IPS-20b (cell line): ENCODE data around the gene ZBTB44.

ENCODE experiments used
- H3K27ac ChIP-seq: one replicate; pipeline ENCODE4 v1.5.1; 2013; ENCODE audit warnings: low read length
- H3K27me3 ChIP-seq: 2 replicates; pipeline ENCODE4 v1.6.1; 2013; ENCODE audit warnings: mild to moderate bottlenecking, low read length, inconsistent platforms; ENCODE audit not compliant: insufficient read depth
- H3K36me3 ChIP-seq: 2 replicates; pipeline ENCODE4 v1.6.1; 2013; ENCODE audit warnings: low read depth, mild to moderate bottlenecking, inconsistent platforms, low read length, moderate library complexity; ENCODE audit not compliant: insufficient read depth
- H3K4me1 ChIP-seq: 2 replicates; pipeline ENCODE4 v1.6.1; 2013; ENCODE audit warnings: mild to moderate bottlenecking, control low read depth, inconsistent platforms, low read length, moderate library complexity; ENCODE audit not compliant: insufficient read depth
- H3K4me3 ChIP-seq: 2 replicates; pipeline ENCODE4 v1.5.1; 2013; ENCODE audit warnings: mild to moderate bottlenecking, low read length, inconsistent platforms
- H3K9ac ChIP-seq: 2 replicates; pipeline ENCODE4 v1.6.1; 2013; ENCODE audit warnings: low read depth, mild to moderate bottlenecking, inconsistent platforms, low read length, moderate library complexity
- H3K9me3 ChIP-seq: 2 replicates; pipeline ENCODE4 v1.6.1; 2013; ENCODE audit warnings: mild to moderate bottlenecking, low read depth, low read length, inconsistent platforms; ENCODE audit not compliant: insufficient read depth

ZBTB44 gene

GRCh38 chr11:130220311-130221035, 94.2 kb downstream of the ZBTB44 start:
- Histone ChIP-seq H3K4me3 (no peak overlapping the region), H3K9ac (no peak overlapping the region), H3K36me3 (no peaks in the 10 kb centered on the region), H3K27ac (no peak overlapping the region), H3K27me3 (no peaks in the 10 kb centered on the region), H3K4me1 (peaks cover 4% of the 10 kb centered on the region; the same call in 1 of the 2 replicates), H3K9me3 (no peaks in the 10 kb centered on the region)

GRCh38 chr11:130219148-130219547, 95.6 kb downstream of the ZBTB44 start:
- Histone ChIP-seq H3K9ac (no peak overlapping the region), H3K4me3 (no peak overlapping the region), H3K36me3 (no peaks in the 10 kb centered on the region), H3K4me1 (peaks cover 4% of the 10 kb centered on the region; the same call in 1 of the 2 replicates), H3K27me3 (no peaks in the 10 kb centered on the region), H3K27ac (no peak overlapping the region), H3K9me3 (no peaks in the 10 kb centered on the region)

- H3K9ac ChIP-seq: no peak overlapping the region
- H3K27me3 ChIP-seq: no peaks in the 10 kb centered on the region
- H3K27ac ChIP-seq: no peak overlapping the region
- H3K4me1 ChIP-seq: peaks cover 4% of the 10 kb centered on the region; the same call in 1 of the 2 replicates
- no peaks in the 10 kb centered on the region for H3K9me3 ChIP-seq
- no peaks in the 10 kb centered on the region for H3K36me3 ChIP-seq
- H3K4me3 ChIP-seq: no peak overlapping the region
Measured at GRCh38 chr11:130218501-130219070, 96.1 kb downstream of the ZBTB44 start.

DNA sequence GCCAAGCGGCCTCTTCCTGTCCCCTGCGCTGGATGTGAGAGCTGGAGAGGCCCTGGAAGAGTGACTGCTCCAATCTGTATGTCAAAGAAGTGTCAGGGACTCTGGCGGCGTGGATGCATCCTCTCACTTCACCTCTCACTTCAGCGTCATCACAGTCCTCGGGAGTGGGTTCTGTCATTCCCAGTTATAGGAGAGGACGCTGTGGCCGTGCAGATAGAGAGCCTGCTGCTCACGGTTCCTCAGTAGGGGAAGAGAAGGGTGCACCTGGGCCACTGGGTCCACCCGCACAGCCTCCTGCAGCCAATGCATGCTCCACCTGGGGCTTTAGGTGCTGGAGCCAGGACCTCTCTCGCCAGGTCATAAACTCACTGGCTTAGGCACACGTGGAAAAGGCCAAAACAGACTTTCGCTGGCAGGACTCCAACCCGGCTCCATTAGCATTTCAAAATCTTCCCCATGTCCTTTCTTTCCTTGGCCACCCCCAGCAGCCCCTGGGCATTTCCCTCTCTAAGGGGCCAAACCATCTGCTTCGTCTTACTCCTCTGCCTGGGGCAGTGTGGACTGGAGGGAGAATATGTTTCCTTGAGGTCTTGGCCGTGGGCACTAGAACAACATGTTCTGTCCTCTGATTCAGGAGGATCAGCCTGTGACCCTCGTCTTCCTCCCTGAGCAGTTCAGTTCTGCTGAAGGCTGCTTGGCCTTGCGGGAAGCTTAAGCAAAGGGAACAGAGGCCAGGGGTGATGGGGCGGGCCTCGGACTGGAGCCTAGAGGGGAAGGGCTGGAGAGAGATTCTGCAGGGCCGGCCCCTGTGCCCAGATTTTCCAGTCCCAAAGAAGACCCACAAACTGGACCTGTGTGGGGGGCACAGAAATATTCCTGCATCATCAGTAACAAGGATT, 97.3 kb downstream of the ZBTB44 start:
- Histone ChIP-seq H3K27ac (no peak overlapping the region), H3K36me3 (no peaks in the 10 kb centered on the region), H3K9ac (no peak overlapping the region)

GRCh38 chr11:130216591-130217132, 98.1 kb downstream of the ZBTB44 start:
- H3K4me3 ChIP-seq: no peak overlapping the region
- H3K4me1 ChIP-seq: peaks cover 4% of the 10 kb centered on the region; the same call in 1 of the 2 replicates
- H3K9ac ChIP-seq: no peak overlapping the region
- no peaks in the 10 kb centered on the region for H3K9me3 ChIP-seq
- H3K27me3 ChIP-seq: peaks cover 5% of the 10 kb centered on the region; the same call in 1 of the 2 replicates
- H3K27ac ChIP-seq: no peak overlapping the region
- no peaks in the 10 kb centered on the region for H3K36me3 ChIP-seq

More for the DNA sequence above, 97.3 kb downstream of the ZBTB44 start:
- no peaks in the 10 kb centered on the region for H3K9me3 ChIP-seq
- no peak overlapping the region for H3K4me3 ChIP-seq
- H3K27me3 ChIP-seq: peaks cover 5% of the 10 kb centered on the region; the same call in 1 of the 2 replicates
- peaks cover 4% of the 10 kb centered on the region; the same call in 1 of the 2 replicates for H3K4me1 ChIP-seq

DNA sequence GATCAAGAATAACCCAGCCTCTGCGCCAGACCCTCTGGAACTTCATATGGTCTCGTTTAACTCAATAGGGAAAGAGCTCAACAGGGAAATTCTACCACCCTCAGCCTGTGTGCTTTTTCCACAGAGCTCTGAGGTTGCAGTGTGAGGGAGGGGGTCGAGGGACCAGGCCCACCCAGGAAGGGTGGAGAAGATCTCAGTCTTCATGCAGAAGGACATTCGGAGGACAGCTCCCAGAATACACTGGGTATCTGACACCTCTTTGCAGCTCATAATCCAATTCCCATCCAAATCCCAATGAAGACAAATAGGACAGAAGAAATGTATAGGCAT, 98.5 kb downstream of the ZBTB44 start:
- H3K4me3 ChIP-seq: no peak overlapping the region
- H3K36me3 ChIP-seq: no peaks in the 10 kb centered on the region
- no peaks in the 10 kb centered on the region for H3K9me3 ChIP-seq
- no peak overlapping the region for H3K9ac ChIP-seq
- peaks cover 5% of the 10 kb centered on the region; the same call in 1 of the 2 replicates for H3K27me3 ChIP-seq
- no peak overlapping the region for H3K27ac ChIP-seq
- peaks cover 4% of the 10 kb centered on the region; the same call in 1 of the 2 replicates for H3K4me1 ChIP-seq

GRCh38 chr11:130215531-130216220, 99.0 kb downstream of the ZBTB44 start:
- Histone ChIP-seq H3K9me3 (no peaks in the 10 kb centered on the region), H3K27ac (no peak overlapping the region), H3K27me3 (peaks cover 5% of the 10 kb centered on the region; the same call in 1 of the 2 replicates), H3K36me3 (no peaks in the 10 kb centered on the region), H3K9ac (no peak overlapping the region), H3K4me1 (peaks cover 4% of the 10 kb centered on the region; the same call in 1 of the 2 replicates), H3K4me3 (no peak overlapping the region)

DNA sequence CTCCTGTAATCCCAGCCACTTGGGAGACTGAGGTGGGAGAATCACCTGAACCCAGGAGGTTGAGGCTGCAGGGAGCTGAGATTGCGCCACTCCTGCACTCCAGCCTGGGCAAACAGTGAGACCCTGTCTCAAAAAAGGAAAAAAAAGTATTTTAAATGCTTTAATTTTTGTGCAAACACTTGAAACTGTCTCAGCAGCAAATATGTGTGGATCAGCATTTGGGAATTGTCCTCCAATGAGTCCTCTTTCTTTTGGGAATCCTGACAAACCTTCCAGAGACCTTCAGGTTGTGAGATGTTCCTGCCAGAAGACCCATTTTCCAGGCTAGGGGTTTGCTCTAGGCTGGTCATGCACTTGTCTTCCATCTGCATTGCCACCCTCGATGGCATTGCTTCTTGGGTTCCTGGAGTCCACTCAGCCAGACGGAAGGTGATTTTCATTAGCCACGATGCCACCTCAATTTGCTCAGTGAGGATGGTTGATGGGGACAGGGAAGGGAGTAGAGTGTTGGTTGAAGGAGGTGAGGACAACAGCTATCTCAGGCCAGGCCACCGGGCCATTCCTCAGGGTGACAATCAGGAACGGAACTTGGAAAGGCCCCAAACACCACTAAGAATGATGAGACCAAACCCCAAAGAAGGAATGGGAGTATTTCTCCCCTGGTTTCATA, 99.7 kb downstream of the ZBTB44 start:
- Histone ChIP-seq H3K27ac (no peak overlapping the region), H3K9ac (no peak overlapping the region), H3K4me1 (peaks cover 4% of the 10 kb centered on the region; the same call in 1 of the 2 replicates), H3K27me3 (peaks cover 5% of the 10 kb centered on the region; the same call in 1 of the 2 replicates), H3K4me3 (no peak overlapping the region), H3K9me3 (no peaks in the 10 kb centered on the region), H3K36me3 (no peaks in the 10 kb centered on the region)

GRCh38 chr11:130213979-130214281, 100.8 kb downstream of the ZBTB44 start:
- H3K27ac ChIP-seq: no peak overlapping the region
- no peak overlapping the region for H3K4me3 ChIP-seq
- H3K27me3 ChIP-seq: peaks cover 5% of the 10 kb centered on the region; the same call in 1 of the 2 replicates
- no peak overlapping the region for H3K9ac ChIP-seq
- no peaks in the 10 kb centered on the region for H3K9me3 ChIP-seq
- H3K4me1 ChIP-seq: peaks cover 4% of the 10 kb centered on the region; the same call in 1 of the 2 replicates
- H3K36me3 ChIP-seq: no peaks in the 10 kb centered on the region

GRCh38 chr11:130213143-130213978, 101.4 kb downstream of the ZBTB44 start:
- Histone ChIP-seq H3K4me3 (no peak overlapping the region), H3K9me3 (no peaks in the 10 kb centered on the region), H3K27me3 (peaks cover 5% of the 10 kb centered on the region; the same call in 1 of the 2 replicates), H3K9ac (no peak overlapping the region), H3K4me1 (peaks cover 4% of the 10 kb centered on the region; the same call in 1 of the 2 replicates), H3K36me3 (no peaks in the 10 kb centered on the region), H3K27ac (no peak overlapping the region)
